ENCODE results near the gene SVIL. TPM values are rescaled to one million over a fixed set of nuclear protein-coding genes. Genes with fewer than 3 reads are reported as not detected.
"Not testable (repeated sequence)": the region's sequence is repeated elsewhere in the genome, so short reads cannot be mapped to it uniquely, and the experiment has no call there.

SVIL gene
- total RNA-seq, 2 experiments from 2014 or later: 7.0 to 8.3 TPM

GRCh38 chr10:29524720-29525119, 110.1 kb downstream of the SVIL start:
- intact Hi-C loops (cut with micrococcal nuclease): no loop called here
- H3K4me1 Mint-ChIP-seq (ENCODE audit: low read depth): no peaks in the 10 kb centered on the region
- H3K27ac Mint-ChIP-seq: no peak overlapping the region
- no peak for DNase-seq
- H3K9me3 Mint-ChIP-seq: no peaks in the 10 kb centered on the region
- peaks cover 17% of the 10 kb centered on the region for H3K36me3 Mint-ChIP-seq (ENCODE audit: low read depth)
- H3K4me3 Mint-ChIP-seq: no peak overlapping the region
- CTCF ChIA-PET: interaction anchor here (1.1 to 3.3 kb wide), 2 partner anchors 11 to 12 kb away, joined by 4 to 10 read pairs; no protein-coding TSS in a partner anchor
- H3K27me3 Mint-ChIP-seq (ENCODE audit: low read depth): no peaks in the 10 kb centered on the region

GRCh38 chr10:29524294-29524693, 110.5 kb downstream of the SVIL start:
- Mint-ChIP-seq H3K9me3 (no peaks in the 10 kb centered on the region), H3K36me3 (ENCODE audit: low read depth) (peaks cover 17% of the 10 kb centered on the region), H3K4me1 (ENCODE audit: low read depth) (no peaks in the 10 kb centered on the region), H3K27ac (no peak overlapping the region), H3K27me3 (ENCODE audit: low read depth) (no peaks in the 10 kb centered on the region), H3K4me3 (no peak overlapping the region)
- DNase-seq: no peak
- CTCF ChIA-PET: interaction anchor here (0.6 to 3.3 kb wide), 2 partner anchors 10 to 41 kb away, joined by 5 to 10 read pairs; no protein-coding TSS in a partner anchor
- intact Hi-C loops (cut with micrococcal nuclease): no loop called here

GRCh38 chr10:29522918-29523317, 111.9 kb downstream of the SVIL start:
- Mint-ChIP-seq H3K9me3 (no peaks in the 10 kb centered on the region), H3K27ac (no peak overlapping the region), H3K4me1 (ENCODE audit: low read depth) (no peaks in the 10 kb centered on the region), H3K27me3 (ENCODE audit: low read depth) (no peaks in the 10 kb centered on the region), H3K36me3 (ENCODE audit: low read depth) (peaks cover 20% of the 10 kb centered on the region), H3K4me3 (no peak overlapping the region)
- intact Hi-C loops (cut with micrococcal nuclease): no loop called here
- CTCF ChIA-PET: interaction anchor here (3.3 kb wide), 1 partner anchor 9 kb away, joined by 10 read pairs; no protein-coding TSS in a partner anchor
- DNase-seq: no peak

- H3K4me3 Mint-ChIP-seq: no peak overlapping the region
- no peak for DNase-seq
- CTCF ChIA-PET: interaction anchor here (0.6 to 3.3 kb wide), 2 partner anchors 8 to 137 kb away, joined by 4 to 10 read pairs; no protein-coding TSS in a partner anchor
- no peaks in the 10 kb centered on the region for H3K27me3 Mint-ChIP-seq (ENCODE audit: low read depth)
- intact Hi-C loops (cut with micrococcal nuclease): no loop called here
- no peaks in the 10 kb centered on the region for H3K4me1 Mint-ChIP-seq (ENCODE audit: low read depth)
- H3K27ac Mint-ChIP-seq: no peak overlapping the region
- peaks cover 20% of the 10 kb centered on the region for H3K36me3 Mint-ChIP-seq (ENCODE audit: low read depth)
- H3K9me3 Mint-ChIP-seq: no peaks in the 10 kb centered on the region
Measured at GRCh38 chr10:29522061-29522855, 112.5 kb downstream of the SVIL start.

GRCh38 chr10:29519659-29520058, 115.1 kb downstream of the SVIL start:
- Mint-ChIP-seq H3K36me3 (ENCODE audit: low read depth) (peaks cover 17% of the 10 kb centered on the region), H3K4me3 (no peak overlapping the region), H3K9me3 (no peaks in the 10 kb centered on the region), H3K27ac (no peak overlapping the region), H3K4me1 (ENCODE audit: low read depth) (no peaks in the 10 kb centered on the region), H3K27me3 (ENCODE audit: low read depth) (no peaks in the 10 kb centered on the region)
- CTCF ChIA-PET: interaction anchor here (1.5 kb wide), 2 partner anchors 71 to 74 kb away, joined by 3 to 5 read pairs; no protein-coding TSS in a partner anchor
- intact Hi-C loops (cut with micrococcal nuclease): no loop called here
- DNase-seq: no peak

GRCh38 chr10:29517352-29517923, 117.3 kb downstream of the SVIL start:
- Mint-ChIP-seq H3K4me1 (ENCODE audit: low read depth) (no peaks in the 10 kb centered on the region), H3K4me3 (no peak overlapping the region), H3K27ac (no peak overlapping the region), H3K9me3 (no peaks in the 10 kb centered on the region), H3K36me3 (ENCODE audit: low read depth) (peaks cover 10% of the 10 kb centered on the region), H3K27me3 (ENCODE audit: low read depth) (no peaks in the 10 kb centered on the region)
- CTCF ChIA-PET: interaction anchor here (0.6 to 1.5 kb wide), 6 partner anchors 15 to 391 kb away, joined by 3 to 5 read pairs (median 3); no protein-coding TSS in a partner anchor
- intact Hi-C loops (cut with micrococcal nuclease): loop anchor here (2.0 kb wide), 1 partner anchor 217 kb away; no protein-coding TSS in a partner anchor
- DNase-seq: no peak

GRCh38 chr10:29516309-29516932, 118.3 kb downstream of the SVIL start:
- H3K27ac Mint-ChIP-seq; DNase-seq; H3K36me3 Mint-ChIP-seq (ENCODE audit: low read depth); H3K4me3 Mint-ChIP-seq; H3K27me3 Mint-ChIP-seq (ENCODE audit: low read depth); H3K4me1 Mint-ChIP-seq (ENCODE audit: low read depth); H3K9me3 Mint-ChIP-seq: not testable (repeated sequence)
- CTCF ChIA-PET: interaction anchor here (0.6 to 1.2 kb wide), 3 partner anchors 36 to 109 kb away, joined by 3 to 4 read pairs (median 3); no protein-coding TSS in a partner anchor
- intact Hi-C loops (cut with micrococcal nuclease): loop anchor here (2.0 kb wide), 1 partner anchor 218 kb away; no protein-coding TSS in a partner anchor

- intact Hi-C loops (cut with micrococcal nuclease): loop anchor here (2.0 kb wide), 1 partner anchor 219 kb away; no protein-coding TSS in a partner anchor
- not testable (repeated sequence) for DNase-seq; H3K9me3 Mint-ChIP-seq; H3K27me3 Mint-ChIP-seq (ENCODE audit: low read depth); H3K4me1 Mint-ChIP-seq (ENCODE audit: low read depth); H3K4me3 Mint-ChIP-seq; H3K36me3 Mint-ChIP-seq (ENCODE audit: low read depth); H3K27ac Mint-ChIP-seq
- CTCF ChIA-PET: interaction anchor here (0.6 to 1.6 kb wide), 4 partner anchors 37 to 220 kb away, joined by 3 to 5 read pairs (median 4); no protein-coding TSS in a partner anchor
Measured at GRCh38 chr10:29515879-29516278, 118.9 kb downstream of the SVIL start.

- H3K27me3 Mint-ChIP-seq (ENCODE audit: low read depth); DNase-seq; H3K36me3 Mint-ChIP-seq (ENCODE audit: low read depth); H3K4me1 Mint-ChIP-seq (ENCODE audit: low read depth); H3K9me3 Mint-ChIP-seq; H3K4me3 Mint-ChIP-seq; intact Hi-C loops (cut with micrococcal nuclease); H3K27ac Mint-ChIP-seq: not testable (repeated sequence)
- CTCF ChIA-PET: interaction anchor here (0.6 to 2.8 kb wide), 5 partner anchors 8 to 221 kb away, joined by 3 to 10 read pairs (median 5); no protein-coding TSS in a partner anchor
Measured at GRCh38 chr10:29515104-29515503, 119.7 kb downstream of the SVIL start.

- Mint-ChIP-seq H3K36me3 (ENCODE audit: low read depth) (peaks cover 7% of the 10 kb centered on the region), H3K27ac (no peak overlapping the region), H3K4me1 (ENCODE audit: low read depth) (no peaks in the 10 kb centered on the region), H3K9me3 (no peaks in the 10 kb centered on the region), H3K4me3 (no peak overlapping the region), H3K27me3 (ENCODE audit: low read depth) (no peaks in the 10 kb centered on the region)
- intact Hi-C loops (cut with micrococcal nuclease): loop anchor here (5.0 kb wide), 1 partner anchor 127 kb away; no protein-coding TSS in a partner anchor
- no peak for DNase-seq
- CTCF ChIA-PET: interaction anchor here (1.0 to 2.8 kb wide), 4 partner anchors 9 to 222 kb away, joined by 3 to 10 read pairs (median 4); no protein-coding TSS in a partner anchor
Measured at GRCh38 chr10:29514306-29514705, 120.5 kb downstream of the SVIL start.

- peaks cover 3% of the 10 kb centered on the region for H3K36me3 Mint-ChIP-seq (ENCODE audit: low read depth)
- no peaks in the 10 kb centered on the region for H3K9me3 Mint-ChIP-seq
- intact Hi-C loops (cut with micrococcal nuclease): loop anchor here (2.0 to 5.0 kb wide), 2 partner anchors 78 to 125 kb away; no protein-coding TSS in a partner anchor
- H3K27ac Mint-ChIP-seq: no peak overlapping the region
- CTCF ChIA-PET: interaction anchor here (0.6 to 2.8 kb wide), 8 partner anchors 11 to 1160 kb away, joined by 3 to 10 read pairs (median 4); no protein-coding TSS in a partner anchor
- no peaks in the 10 kb centered on the region for H3K27me3 Mint-ChIP-seq (ENCODE audit: low read depth)
- H3K4me3 Mint-ChIP-seq: no peak overlapping the region
- DNase-seq: no peak
- no peaks in the 10 kb centered on the region for H3K4me1 Mint-ChIP-seq (ENCODE audit: low read depth)
Measured at GRCh38 chr10:29512425-29512974, 122.3 kb downstream of the SVIL start.

Measured in activated naive CD4-positive, alpha-beta T cell treated with anti-CD3 and anti-CD28 coated beads for 36 hours (primary cell).